Measurements from ENCODE around the gene DPT.
A peak's percentile ranks its signal among the peaks of the same experiment; 100 is the strongest.

DPT gene

GRCh38 chr1:168697356-168698126 lies 31.5 kb downstream of the DPT start:
- no peak for DNase-seq

GRCh38 chr1:168696125-168696760 lies 32.8 kb downstream of the DPT start:
- DNase-seq = peak; percentile 61

- no peak for DNase-seq
Measured at GRCh38 chr1:168693872-168694238, 35.2 kb downstream of the DPT start.

GRCh38 chr1:168693197-168693871 lies 35.7 kb downstream of the DPT start:
- no peak for DNase-seq

- no peak for DNase-seq
Measured at GRCh38 chr1:168692472-168692871, 36.5 kb downstream of the DPT start.

- DNase-seq = peak; percentile 45
Measured at GRCh38 chr1:168691541-168691940, 37.5 kb downstream of the DPT start.

GRCh38 chr1:168689726-168690602 lies 39.0 kb downstream of the DPT start:
- no peak for DNase-seq

- no peak for DNase-seq
Measured at GRCh38 chr1:168689327-168689657, 39.7 kb downstream of the DPT start.

GRCh38 chr1:168688644-168689326 lies 40.2 kb downstream of the DPT start:
- DNase-seq = peak; percentile 46

GRCh38 chr1:168687816-168688215 lies 41.2 kb downstream of the DPT start:
- no peak for DNase-seq

- no peak for DNase-seq
Measured at GRCh38 chr1:168686666-168687065, 42.3 kb downstream of the DPT start.

- DNase-seq = no peak
Measured at GRCh38 chr1:168683871-168684270, 45.1 kb downstream of the DPT start.

- DNase-seq = no peak
Measured at GRCh38 chr1:168676861-168677260, 52.1 kb downstream of the DPT start.

GRCh38 chr1:168676029-168676812 lies 52.8 kb downstream of the DPT start:
- DNase-seq = no peak

GRCh38 chr1:168673974-168674683 lies 54.9 kb downstream of the DPT start:
- DNase-seq = no peak

- DNase-seq = no peak
Measured at GRCh38 chr1:168672278-168672677, 56.7 kb downstream of the DPT start.

- DNase-seq = no peak
Measured at GRCh38 chr1:168671782-168672181, 57.2 kb downstream of the DPT start.

GRCh38 chr1:168665975-168666374 lies 63.0 kb downstream of the DPT start:
- DNase-seq = no peak

- DNase-seq = no peak
Measured at GRCh38 chr1:168664069-168664834, 64.8 kb downstream of the DPT start.

GRCh38 chr1:168656485-168656884 lies 72.5 kb downstream of the DPT start:
- DNase-seq = no peak

All from eye (tissue), 1 donor.